Keratinocyte (primary cell): ENCODE data around the gene SIGLEC11. TPM values are rescaled to one million over a fixed set of nuclear protein-coding genes. Genes with fewer than 3 reads are reported as not detected.

Experiments used
- DNase-seq: peaks from one replicate; pipeline ENCODE4 v3.0.0-alpha.2; 2011; ENCODE audit warnings: low read depth, missing footprints, low spot score
- FAIRE-seq: peaks from 2 replicates; lab custom pipeline; 2011; peaks lifted over from hg19 to GRCh38; lab: Jason Lieb, UNC
- H2AFZ ChIP-seq: 2 replicates; pipeline ENCODE4 v1.6.0; 2012; ENCODE audit warnings: low read length, control low read depth, inconsistent platforms; ENCODE audit not compliant: control insufficient read depth
- H3K27ac ChIP-seq: 2 replicates; pipeline ENCODE4 v1.5.1; 2011; ENCODE audit warnings: low read length; ENCODE audit not compliant: control insufficient read depth, insufficient read depth
- H3K27me3 ChIP-seq: 3 replicates; pipeline ENCODE4 v1.6.0; 2011; ENCODE audit warnings: low read length; ENCODE audit not compliant: control insufficient read depth, insufficient read depth; ENCODE audit errors: extremely low read depth
- H3K36me3 ChIP-seq, 2 experiments: 2 replicates in 1 of 2; 3 replicates in 1 of 2; pipeline ENCODE4 v1.5.1; 2011; ENCODE audit warnings: low read length in 2 of 2, mild to moderate bottlenecking in 1 of 2; ENCODE audit not compliant: control insufficient read depth in 2 of 2, insufficient read depth in 2 of 2; ENCODE audit errors: extremely low read depth in 1 of 2
- H3K4me1 ChIP-seq: 3 replicates; pipeline ENCODE4 v1.5.1; 2011; ENCODE audit warnings: low read length; ENCODE audit not compliant: control insufficient read depth, insufficient read depth; ENCODE audit errors: extremely low read depth
- H3K4me2 ChIP-seq: 3 replicates; pipeline ENCODE4 v1.6.0; 2011; ENCODE audit warnings: low read depth, low read length; ENCODE audit not compliant: control insufficient read depth, insufficient read depth; ENCODE audit errors: extremely low read depth
- H3K4me3 ChIP-seq, 3 experiments: fragments of 200-600 bp in 1 of 3; sonication (generic) in 1 of 3; 2 replicates in 2 of 3; 3 replicates in 1 of 3; pipeline ENCODE4 v1.5.1; 2011 to 2016; ENCODE audit warnings: low read length in 3 of 3, mild to moderate bottlenecking in 3 of 3, control low read depth in 2 of 3, inconsistent platforms in 1 of 3, low read depth in 1 of 3, mixed read lengths in 1 of 3, mixed run types in 1 of 3, moderate library complexity in 1 of 3; ENCODE audit not compliant: control insufficient read depth in 2 of 3, insufficient read depth in 2 of 3; ENCODE audit errors: extremely low read depth in 1 of 3
- H3K79me2 ChIP-seq: 2 replicates; pipeline ENCODE4 v1.6.0; 2012; ENCODE audit warnings: low read length; ENCODE audit not compliant: control insufficient read depth, insufficient read depth
- H3K9ac ChIP-seq: 3 replicates; pipeline ENCODE4 v1.6.0; 2011; ENCODE audit warnings: low read length; ENCODE audit not compliant: control insufficient read depth, insufficient read depth; ENCODE audit errors: extremely low read depth
- H3K9me1 ChIP-seq: 3 replicates; pipeline ENCODE4 v1.6.0; 2011; ENCODE audit warnings: low read length; ENCODE audit not compliant: control insufficient read depth, insufficient read depth; ENCODE audit errors: extremely low read depth
- H3K9me3 ChIP-seq: 2 replicates; pipeline ENCODE4 v1.5.1; 2012; ENCODE audit warnings: low read depth, low read length; ENCODE audit not compliant: control insufficient read depth
- H4K20me1 ChIP-seq: 3 replicates; pipeline ENCODE4 v1.6.0; 2011; ENCODE audit warnings: low read length; ENCODE audit not compliant: control insufficient read depth, insufficient read depth; ENCODE audit errors: extremely low read depth
- CTCF ChIP-seq, 3 experiments: IDR thresholded peaks in 1 of 3; conservative IDR thresholded peaks in 1 of 3; optimal IDR thresholded peaks in 1 of 3; 2 replicates in 2 of 3; 3 replicates in 1 of 3; pipeline versions ENCODE3 to v1.5.1; 2011; ENCODE audit warnings: low read length in 3 of 3, mild to moderate bottlenecking in 3 of 3, moderate library complexity in 2 of 3, control low read depth in 1 of 3, inconsistent platforms in 1 of 3; ENCODE audit not compliant: insufficient read depth in 2 of 3; ENCODE audit errors: extremely low read depth in 1 of 3
- EZH2 ChIP-seq: IDR thresholded peaks from one replicate; pipeline ENCODE4 v1.6.1; 2012; ENCODE audit warnings: inconsistent platforms, mild to moderate bottlenecking, low read length, moderate library complexity
- dilution Hi-C: fragments of 300-500 bp; cut with MboI; formaldehyde crosslinking; loops from one replicate; pipeline ENCODE4 v1.7.0; 2020; ENCODE audit warnings: low sequenced_read_pairs; ENCODE audit not compliant: extremely low pct_ligation_motif_present
- polyA plus RNA-seq, 5 experiments: library from polyadenylated mRNA; depleted of rRNA in 3 of 5; stranded (reverse) in 3 of 5; stranded (forward) in 1 of 5; unstranded in 1 of 5; fragments of >200 nt; gene quantifications; 1 replicate in 1 of 5; 2 replicates in 3 of 5; 3 replicates in 1 of 5; pipeline versions ENCODE4 v1.2.1 to v1.2.3, GENCODE V29; 2011 to 2012; ENCODE audit warnings: missing spikeins in 2 of 5, low read depth in 1 of 5, low replicate concordance in 1 of 5

SIGLEC11 gene
- polyA plus RNA-seq, 1 donor (not counting 4 experiments of a cell fraction or from before 2014, with no cell fraction given) = not detected

GRCh38 chr19:49930483-49931011 lies 30.4 kb downstream of the SIGLEC11 start:
- Histone ChIP-seq H4K20me1 (peaks cover under 1% of the 10 kb centered on the region), H3K4me2 (peak overlapping the region; percentile 88), H3K27me3 (no peaks in the 10 kb centered on the region), H3K27ac (no peak overlapping the region), H3K9me3 (no peaks in the 10 kb centered on the region), H3K79me2 (peaks cover 33% of the 10 kb centered on the region), H2AFZ (no peak overlapping the region), H3K4me1 (peaks cover 22% of the 10 kb centered on the region), H3K9me1 (peaks cover 2% of the 10 kb centered on the region), H3K4me3 (peak overlapping the region in 2 of 3 experiments; percentile 52 to 93), H3K36me3 (peaks cover 5 to 19% of the 10 kb centered on the region in 2 experiments), H3K9ac (no peak overlapping the region)
- DNase-seq (no peak), FAIRE-seq (no peak)
- dilution Hi-C loops = no loop called here
- no peak for TF ChIP-seq EZH2

GRCh38 chr19:49929611-49930482 lies 31.1 kb downstream of the SIGLEC11 start:
- peak; percentile 68 for FAIRE-seq
- peak; percentile 84 for DNase-seq
- peak overlapping the region; percentile 82 to 97 (median 93) for H3K4me3 ChIP-seq
- peak overlapping the region; percentile 96 for H2AFZ ChIP-seq
- H3K9ac ChIP-seq = peak overlapping the region; percentile 98
- peaks cover 9 to 24% of the 10 kb centered on the region in 2 experiments for H3K36me3 ChIP-seq
- TF ChIP-seq EZH2 (no peak), CTCF (optimal IDR thresholded peaks at IDR 0.05 in 1 of 3, IDR thresholded peaks at IDR 0.05 in 1 of 3, conservative IDR thresholded peaks at IDR 0.05 in 1 of 3; ENCODE audit: extremely low read depth in 1 of 3, insufficient read depth in 2 of 3, low read length in 3 of 3) (peak in 1 of 3 experiments; percentile 1)
- dilution Hi-C loops = no loop called here
- H3K27ac ChIP-seq = peak overlapping the region; percentile 97
- H4K20me1 ChIP-seq = peaks cover 3% of the 10 kb centered on the region
- peaks cover 39% of the 10 kb centered on the region for H3K79me2 ChIP-seq
- H3K9me3 ChIP-seq = no peaks in the 10 kb centered on the region
- peak overlapping the region; percentile 88 for H3K4me2 ChIP-seq
- H3K4me1 ChIP-seq = peaks cover 22% of the 10 kb centered on the region
- H3K27me3 ChIP-seq = no peaks in the 10 kb centered on the region
- peaks cover 2% of the 10 kb centered on the region for H3K9me1 ChIP-seq
